Measurements from ENCODE around the gene CPED1.
A peak's percentile ranks its signal among the peaks of the same experiment; 100 is the strongest.

CPED1 gene

DNA sequence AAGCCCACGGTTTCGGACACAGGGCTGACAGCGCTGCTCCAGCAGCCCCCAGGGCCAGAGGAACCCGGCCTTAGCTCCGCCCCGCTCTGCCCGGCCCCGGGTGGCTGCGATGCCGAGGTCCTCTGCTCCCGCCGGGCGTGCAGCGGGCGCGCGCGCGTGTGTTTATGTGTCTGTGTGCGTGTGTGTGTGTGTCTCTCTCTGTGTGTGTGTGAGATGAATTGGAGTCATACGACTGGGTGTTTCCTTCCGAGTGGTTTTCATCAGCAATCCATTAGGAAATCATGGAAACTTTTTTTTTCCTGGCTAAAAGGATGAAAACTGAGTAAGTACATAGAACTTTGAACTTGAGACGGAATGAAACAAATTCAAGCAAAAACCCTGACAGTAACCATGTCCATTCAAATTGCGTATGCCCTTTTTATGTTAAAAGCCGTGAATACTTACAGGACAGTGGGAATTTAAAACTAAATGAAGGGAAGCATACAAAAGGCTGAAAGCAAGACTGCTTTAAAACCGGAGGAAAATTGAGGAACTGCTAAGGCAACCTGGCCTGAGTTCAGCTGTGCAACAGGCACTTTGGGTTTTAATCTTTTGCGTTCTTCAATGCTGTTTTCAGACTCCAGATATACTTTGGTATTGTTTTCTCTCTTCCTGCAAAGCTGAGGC, at the start of gene CPED1:
TSS of gene CPED1 (plus strand) at position 121 of the 666 bp plus-strand sequence. CDS start 911 bp downstream, outside the sequence.
- no peak for DNase-seq (ENCODE audit: low read depth in 2 of 2)

DNA sequence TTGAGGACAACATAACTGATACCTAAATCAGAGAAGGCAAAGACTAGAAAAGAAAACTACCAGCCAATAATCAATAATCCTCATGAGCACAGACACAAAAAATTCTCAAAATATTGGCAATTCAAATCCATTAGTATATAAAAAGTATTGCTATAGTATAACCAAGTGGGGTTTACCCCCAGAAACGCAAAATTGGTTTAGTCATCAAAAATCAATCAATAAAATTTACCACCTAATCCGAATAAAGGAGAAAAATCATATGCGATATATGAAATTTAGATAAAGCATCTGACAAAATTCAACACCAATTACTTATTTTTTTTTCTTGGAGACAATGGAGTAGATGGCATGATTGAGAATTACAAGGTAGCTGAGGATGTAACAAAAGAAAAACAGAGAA, 49.2 kb upstream of the CPED1 start:
- no peak for DNase-seq (ENCODE audit: low read depth in 2 of 2)

DNA sequence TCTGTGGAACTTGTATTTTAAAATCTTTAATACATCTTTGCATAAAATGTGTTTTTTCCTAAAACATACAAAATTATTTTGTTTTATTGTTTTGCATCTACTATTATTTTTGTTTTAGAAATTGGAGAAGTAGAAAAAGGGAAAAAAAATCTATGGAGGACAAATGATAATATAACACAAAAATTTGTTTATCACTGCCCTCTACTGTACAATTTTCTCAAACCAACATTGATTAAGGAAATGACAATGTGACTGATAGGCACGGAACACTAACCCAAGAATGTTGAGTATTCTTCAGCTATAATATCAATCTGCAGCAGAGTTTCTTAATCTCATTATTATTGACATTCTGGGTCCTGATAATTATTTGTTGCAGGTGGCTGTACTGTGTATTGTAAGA, 47.4 kb upstream of the CPED1 start:
- no peak for DNase-seq (ENCODE audit: low read depth in 2 of 2)

DNA sequence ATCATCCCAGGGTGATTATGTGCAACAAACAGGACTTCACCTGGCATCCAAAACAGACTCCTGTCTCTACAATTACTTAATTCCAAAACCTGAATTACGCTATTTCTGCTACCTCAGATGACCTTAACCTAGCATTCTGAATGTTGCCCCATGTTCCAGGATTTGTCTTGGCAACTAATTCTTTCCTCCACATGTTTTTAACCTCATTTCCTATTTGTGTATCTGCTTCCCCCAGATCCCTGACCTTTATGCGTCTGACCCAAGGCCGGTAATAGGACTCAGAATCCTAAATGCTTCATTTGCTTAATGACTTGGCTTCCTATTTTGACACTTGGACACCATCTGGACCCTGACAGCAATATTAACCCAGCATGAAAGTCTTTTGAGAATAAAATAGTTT, 46.7 kb upstream of the CPED1 start:
- no peak for DNase-seq (ENCODE audit: low read depth in 2 of 2)

DNA sequence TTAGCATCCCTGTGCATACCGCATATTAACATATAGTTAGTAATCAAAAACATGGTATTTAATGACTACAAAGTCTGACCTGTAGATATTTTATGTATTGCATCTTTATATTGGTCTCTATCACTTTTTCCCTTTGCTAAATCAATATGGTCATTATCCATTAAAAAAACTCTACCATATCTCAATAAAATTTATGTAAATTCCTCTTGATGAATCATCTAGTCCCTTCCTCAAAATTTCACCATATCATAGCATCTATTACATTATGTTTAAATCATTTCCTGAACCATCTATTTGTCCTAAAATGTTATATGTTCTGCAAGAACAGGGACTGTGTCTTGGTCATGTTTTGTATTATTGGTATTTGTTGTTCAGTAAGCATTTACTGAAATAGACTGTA, 45.6 kb upstream of the CPED1 start:
- no peak for DNase-seq (ENCODE audit: low read depth in 2 of 2)

DNA sequence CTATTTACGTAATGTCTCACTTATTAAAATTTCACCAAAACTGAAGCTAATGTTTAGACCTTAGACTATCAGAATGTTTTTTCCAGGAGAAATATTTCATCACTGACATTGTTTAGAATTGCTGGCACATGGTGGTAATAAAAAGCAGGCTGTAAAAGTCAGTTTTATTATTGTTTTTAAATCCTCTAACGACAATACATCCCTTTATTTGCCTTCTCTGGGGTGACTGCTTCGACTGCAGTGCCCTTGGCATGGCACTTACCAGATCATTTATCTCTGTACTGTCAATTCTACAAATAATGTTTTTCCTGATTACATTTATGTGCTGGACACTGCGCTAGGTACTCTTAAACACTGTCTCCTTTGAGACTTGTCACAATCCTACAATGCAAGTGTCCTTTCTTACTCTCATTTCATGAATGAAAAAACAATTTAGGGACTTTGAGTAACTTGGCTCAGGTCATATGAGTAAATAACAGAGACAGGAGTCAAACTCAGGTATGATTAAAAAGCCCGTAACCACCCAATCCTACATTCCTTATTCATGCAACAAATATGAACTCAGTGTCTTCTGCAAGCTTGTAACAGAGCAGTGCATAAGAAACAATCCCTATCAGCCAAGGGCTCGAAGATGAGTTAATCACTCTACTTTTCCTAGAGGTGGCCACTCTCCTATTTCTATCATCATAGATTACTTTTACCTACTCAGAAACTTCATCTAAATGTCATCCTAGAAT, 43.5 kb upstream of the CPED1 start:
- no peak for DNase-seq (ENCODE audit: low read depth in 2 of 2)

DNA sequence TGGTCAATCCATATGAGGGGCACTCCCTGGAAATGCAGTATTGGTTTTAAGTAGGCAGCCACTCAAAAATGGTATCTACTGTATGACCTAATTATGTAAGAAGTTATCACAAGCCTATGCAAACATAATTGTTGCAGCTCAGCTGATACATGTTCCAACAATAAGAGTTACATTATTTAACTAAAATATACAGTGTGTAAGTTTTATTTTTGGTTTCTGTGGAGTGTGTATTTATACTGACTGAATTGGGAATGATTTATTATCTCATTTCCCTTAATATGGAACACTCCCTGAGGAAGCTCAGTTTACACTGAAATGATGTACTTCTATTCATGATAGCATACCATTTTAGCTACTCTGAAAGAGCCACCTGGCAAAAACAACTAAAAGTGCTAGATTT, 40.5 kb upstream of the CPED1 start:
- no peak for DNase-seq (ENCODE audit: low read depth in 2 of 2)

DNA sequence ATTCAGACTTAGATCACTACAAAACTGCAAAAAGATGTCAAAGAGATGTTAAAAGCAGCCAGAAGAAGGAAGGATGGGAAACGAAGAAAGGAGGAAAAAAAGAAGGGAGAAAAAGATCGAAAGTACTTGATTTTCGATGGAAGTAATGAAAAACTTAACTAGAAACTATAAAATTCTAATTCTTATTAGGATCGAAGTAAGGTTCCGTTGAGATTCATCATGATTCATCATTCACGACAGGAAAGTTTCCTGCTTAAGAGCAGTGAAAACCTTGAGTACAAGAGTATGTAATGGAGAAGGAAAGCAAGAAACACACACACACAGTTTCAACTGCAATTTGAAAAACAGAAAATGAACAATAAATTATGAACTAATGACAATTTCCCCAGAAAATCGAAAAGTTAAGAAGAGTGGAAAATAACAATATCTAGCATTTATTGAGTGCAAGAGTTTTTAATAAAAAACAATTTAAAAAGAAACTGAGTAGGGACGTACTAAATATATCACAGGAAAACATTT, 39.1 kb upstream of the CPED1 start:
- DNase-seq (ENCODE audit: low read depth in 2 of 2) = no peak

DNA sequence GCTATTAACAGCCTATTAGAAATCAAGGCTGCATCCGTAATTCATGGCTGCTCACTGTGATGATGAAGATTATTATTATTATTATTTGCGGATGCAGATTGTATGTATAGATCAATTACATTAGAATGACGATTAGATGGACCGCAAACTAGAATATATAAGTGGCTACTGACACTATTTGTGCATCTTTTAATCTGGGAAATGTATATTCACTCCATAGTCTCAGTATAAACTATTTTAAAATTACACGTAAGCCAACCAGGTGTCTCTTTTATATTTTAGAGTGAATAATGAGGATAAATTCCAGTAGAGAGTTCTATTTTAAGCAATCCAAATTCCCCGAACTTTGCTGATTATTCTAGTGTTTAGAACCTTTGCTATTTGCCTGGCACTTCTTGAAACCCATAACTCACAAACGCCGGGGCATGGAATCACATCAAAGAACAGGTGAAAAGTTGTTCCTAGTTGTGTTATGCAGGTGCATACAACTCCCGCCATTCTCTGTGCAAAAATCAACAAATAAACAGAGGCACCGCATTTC, 38.4 kb upstream of the CPED1 start:
- DNase-seq (ENCODE audit: low read depth in 2 of 2) = no peak

DNA sequence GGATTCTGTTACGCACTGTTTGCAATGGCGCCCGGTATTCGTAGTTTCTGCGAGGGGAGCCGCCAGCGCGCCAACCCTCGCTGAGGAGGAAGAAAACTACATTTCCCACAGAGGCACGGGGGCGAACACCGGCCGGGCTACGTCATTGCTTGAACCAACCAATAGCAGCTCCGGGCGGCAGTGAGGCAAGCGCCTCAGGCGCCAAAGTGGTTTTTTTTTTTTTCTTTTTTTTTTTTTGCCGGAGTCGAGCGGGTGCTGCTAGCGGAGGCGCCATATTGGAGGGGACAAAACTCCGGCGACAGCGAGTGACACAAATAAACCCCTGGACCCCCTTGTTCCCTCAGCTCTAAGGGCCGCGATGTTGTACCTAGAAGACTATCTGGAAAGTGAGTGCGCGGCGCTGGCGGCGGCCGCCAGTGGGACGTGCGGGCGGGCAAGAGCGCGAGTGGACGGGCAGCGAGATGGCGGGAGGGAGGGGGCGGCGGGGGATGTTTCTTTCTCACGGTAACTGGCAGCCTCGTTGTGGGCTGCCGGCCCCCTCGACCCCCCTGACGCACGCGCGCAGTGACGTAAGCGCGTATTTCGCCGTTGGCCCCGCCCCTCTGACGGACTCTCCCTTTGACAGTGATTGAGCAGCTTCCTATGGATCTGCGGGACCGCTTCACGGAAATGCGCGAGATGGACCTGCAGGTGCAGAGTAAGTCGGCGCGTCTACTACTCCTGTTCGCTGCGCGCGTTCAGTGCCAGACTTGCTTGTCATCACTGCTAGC, 37.8 kb upstream of the CPED1 start, which contains the start of gene ING3:
TSS of gene ING3 (plus strand) at position 239 of the 770 bp plus-strand sequence. CDS start at position 359, 120 bp downstream.
- DNase-seq (ENCODE audit: low read depth in 2 of 2) = peak; percentile 96

DNA sequence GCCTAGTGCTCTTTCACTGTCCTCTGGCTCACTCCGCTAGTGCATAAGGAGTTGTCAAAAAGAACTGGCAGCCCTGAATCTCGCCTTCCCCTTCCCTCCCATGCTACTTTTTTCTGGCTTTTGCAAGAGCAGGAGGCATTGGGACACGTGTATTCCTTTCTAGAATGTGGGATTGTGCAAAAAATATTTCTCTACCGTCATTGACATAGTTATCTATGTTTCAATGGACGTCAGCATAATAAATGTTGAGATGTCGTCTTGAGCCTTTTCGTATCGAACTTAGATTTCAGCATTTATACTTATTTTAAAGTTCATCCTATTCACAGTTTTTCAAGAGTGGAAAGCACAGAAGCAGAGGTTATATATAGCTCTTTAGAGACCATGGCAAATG, 37.2 kb upstream of the CPED1 start:
- DNase-seq (ENCODE audit: low read depth in 2 of 2) = no peak

DNA sequence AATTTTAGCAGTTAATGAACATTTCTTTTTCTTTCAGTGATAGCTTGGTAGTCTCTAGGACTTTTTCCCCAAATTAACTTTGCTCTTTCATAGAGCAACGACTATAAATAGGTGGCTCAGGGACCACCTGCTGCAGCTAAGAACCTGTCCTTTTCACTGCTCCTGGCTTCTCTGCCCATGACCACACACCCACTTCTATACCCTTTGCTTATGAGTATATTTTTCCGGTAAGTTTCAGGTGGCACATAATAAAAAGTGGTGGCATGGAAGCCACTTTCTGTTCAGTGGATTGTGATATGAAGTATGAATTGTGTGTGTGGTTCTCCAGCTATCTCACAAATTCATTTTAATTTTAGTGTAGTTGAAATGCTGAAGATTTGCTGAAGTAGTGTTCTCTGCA, 36.7 kb upstream of the CPED1 start:
- no peak for DNase-seq (ENCODE audit: low read depth in 2 of 2)

DNA sequence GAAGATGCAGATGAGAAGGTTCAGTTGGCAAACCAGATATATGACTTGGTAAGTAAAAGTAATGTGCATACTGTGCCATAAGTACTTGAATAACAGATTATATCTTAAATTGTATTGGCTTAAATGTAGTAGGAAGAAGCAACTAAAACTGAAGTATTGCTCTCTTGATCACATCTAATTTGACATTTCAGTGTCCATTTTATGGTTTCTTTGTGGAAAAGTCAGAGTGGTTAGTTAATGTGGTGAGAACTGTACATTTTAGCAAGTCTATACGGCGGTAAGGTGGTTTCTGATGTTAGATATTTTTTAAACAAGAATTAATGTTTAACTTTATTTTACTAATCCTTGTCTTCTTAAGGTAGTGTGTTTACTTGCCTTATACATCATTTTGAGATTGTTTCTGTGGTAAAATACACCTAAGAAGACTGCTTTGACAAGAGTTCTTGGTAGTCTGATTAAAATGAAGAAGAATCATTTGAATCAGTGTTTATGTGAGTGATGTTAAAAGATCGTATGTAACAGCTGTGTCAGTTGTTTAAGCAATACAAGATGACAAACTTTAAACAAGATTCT, 32.8 kb upstream of the CPED1 start:
- no peak for DNase-seq (ENCODE audit: low read depth in 2 of 2)

DNA sequence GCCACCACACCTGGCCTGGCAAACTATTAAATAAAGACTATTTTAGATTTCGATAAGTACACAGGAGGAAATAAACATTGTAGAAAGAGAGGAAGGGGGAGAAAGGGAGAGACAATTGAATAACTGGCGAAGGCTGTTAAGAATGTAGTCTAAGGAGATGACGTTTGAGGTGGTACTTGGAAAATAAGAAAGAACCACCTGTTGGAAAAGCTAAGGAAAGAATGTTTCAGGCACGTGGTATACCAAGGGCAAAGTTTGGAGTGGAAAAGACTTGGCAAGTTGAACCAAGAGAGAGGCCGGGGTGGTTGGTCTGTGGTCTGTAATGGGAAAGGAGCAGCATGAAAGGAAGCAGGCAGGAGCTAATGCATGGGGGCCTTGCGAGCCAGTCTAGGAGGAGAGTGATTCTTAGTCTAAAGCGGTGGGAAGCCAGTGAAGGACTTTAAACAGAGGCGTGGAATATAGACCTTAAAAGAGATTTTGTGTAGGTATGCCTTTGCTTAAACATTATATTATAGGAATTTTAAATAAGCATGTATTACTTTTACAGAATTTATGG, 28.5 kb upstream of the CPED1 start:
- DNase-seq (ENCODE audit: low read depth in 2 of 2) = no peak

DNA sequence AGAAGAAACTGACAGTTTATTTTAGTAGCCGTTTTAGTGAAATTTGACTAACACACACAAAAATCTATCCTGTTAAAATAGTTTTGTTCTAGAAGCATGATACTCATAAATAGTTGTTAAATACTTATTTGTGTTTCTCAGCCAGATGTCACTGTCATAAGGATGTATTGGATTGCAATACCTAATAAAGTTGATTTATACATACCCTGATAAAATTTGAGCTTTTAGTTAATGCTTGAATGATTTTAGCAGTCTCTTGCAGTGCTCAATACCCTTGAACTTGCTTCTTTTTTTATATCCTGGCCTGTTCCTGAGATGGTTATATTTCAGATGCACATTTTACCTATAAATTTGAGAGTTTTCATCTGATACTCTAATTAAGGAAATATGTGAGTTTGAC, 27.8 kb upstream of the CPED1 start:
- DNase-seq (ENCODE audit: low read depth in 2 of 2) = no peak

DNA sequence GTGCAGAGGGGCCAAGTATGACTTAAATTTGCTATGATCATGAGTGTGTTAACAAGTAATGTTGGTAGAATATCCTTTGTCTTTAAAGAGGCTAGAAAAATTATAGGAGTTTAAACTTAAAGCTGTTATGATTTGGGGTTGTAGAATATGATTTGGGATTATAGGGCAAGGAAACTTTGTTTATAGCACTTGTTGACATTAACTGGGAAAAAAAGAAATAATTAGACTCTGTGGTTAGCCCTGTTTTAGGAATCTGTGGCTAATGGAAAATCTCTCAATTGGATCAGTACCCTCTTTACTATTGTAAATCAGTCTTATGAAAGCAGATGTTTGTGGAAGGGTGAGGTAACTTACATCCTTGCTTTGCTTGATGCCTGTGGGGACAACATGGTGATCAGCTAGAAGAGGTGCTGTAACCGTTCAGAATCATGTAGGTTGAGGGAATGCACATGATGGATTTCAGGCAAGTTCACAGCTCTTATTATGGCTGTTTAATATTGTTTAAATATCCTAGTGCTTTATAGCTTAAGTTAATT, 26.8 kb upstream of the CPED1 start:
- no peak for DNase-seq (ENCODE audit: low read depth in 2 of 2)

DNA sequence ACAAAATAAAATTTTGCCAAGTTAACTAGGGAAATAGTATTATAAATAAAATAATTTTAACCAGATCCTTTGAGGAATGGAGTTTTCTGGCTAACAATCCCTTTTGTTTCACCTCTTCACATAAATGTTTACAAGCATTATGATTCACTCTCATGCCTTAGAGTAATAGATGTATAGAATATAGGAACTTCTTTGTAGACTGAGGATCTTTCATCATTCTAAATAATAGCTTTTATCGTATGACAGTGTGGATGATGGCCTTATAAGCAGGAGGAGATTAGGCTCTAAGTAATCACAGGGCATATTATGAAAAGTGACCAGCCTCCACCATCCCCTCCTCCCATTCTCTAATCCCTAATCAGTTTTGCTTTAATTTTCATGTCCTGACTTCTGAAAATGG, 24.4 kb upstream of the CPED1 start:
- DNase-seq (ENCODE audit: low read depth in 2 of 2) = no peak

DNA sequence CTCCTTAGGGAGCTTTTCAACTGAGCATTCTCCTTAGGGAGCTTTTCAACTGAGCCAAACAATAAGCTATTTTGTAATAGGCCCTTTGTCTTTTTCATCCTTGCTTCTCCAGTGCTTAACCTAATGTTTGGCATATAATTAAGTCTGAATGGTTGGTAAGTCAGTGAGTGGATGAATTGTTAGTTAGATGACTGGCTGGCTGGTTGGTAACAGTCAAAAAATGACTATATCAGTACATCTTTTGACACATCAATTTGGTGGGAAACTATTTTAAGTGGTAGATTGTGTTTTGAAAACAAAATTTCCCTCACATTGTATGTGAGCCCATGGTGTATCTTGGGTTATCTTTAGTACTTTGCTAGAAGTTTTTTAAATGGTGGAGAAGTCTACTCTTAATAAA, 21.6 kb upstream of the CPED1 start:
- DNase-seq (ENCODE audit: low read depth in 2 of 2) = no peak

DNA sequence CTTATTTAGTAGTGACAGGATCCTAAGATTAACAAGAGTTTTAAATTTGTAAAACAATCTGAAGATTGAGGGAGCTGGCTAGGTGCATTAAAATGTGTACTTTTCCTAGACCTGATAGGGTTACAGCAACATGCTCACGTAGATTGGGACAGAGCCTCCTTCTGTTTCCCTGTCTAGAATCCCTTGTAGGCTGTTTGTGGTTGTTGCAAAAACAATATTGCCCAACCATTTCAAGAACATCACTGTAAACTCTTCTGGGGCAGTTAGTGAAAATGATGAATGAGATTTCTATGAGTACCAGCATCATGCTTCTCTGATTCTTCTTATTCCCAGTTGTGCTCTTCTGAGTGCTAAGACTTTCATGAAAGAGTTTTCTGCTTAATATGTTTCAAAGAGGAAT, 14.7 kb upstream of the CPED1 start:
- no peak for DNase-seq (ENCODE audit: low read depth in 2 of 2)

DNA sequence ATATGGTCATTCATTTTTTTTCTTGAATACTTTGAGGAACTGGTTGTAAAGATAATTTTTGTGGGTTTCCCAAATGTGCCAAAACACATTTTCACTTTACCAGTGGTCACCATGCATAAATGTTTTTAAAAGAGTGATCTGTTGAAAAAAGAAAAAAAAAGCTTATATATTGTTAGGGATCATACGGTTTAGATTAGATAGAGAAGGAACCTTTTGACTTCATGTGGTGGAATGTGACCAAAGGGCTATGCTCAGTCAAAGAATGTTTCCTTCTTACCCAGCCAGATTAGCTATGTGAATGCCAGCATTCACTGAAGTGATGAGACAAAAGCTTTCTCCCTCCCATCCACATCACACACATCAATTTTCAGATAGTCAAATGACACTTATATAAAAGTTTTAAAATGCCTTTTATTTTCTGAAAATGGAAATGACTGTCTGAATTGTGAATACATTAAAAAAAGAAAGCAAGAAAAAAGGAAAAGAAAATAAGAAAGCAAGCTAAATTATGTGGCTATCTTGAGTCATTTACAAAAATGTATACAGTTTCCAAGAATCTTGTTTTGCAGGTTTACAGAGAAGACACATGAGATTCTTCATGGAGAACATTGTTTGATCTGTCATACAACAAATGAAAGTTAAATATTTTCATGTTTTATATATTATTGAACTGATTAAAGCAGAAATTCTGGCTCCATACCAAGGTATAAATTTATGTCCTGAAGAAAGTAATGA, 8.6 kb upstream of the CPED1 start:
- no peak for DNase-seq (ENCODE audit: low read depth in 2 of 2)

DNA sequence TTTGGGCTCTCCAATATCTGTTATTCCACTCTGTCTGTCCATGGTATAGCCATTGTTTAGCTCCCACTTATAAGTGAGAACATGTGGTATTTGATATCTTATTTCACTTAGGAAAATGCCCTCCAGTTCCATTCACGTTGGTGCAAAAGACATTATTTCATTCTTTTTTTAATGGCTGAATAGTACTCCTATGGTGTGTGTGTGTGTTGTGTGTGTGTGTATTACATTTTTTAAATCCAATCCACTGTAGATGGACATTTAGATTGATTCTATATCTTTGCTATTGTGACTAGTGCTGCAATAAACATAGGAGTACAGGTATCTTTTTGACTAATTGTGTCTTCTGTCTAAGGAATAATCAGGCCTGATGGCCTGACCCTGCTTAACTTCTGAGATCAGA, 7.4 kb upstream of the CPED1 start:
- no peak for DNase-seq (ENCODE audit: low read depth in 2 of 2)
